GM18526 (cell line): Measurements from ENCODE around the gene AIPL1.

Experiments
- POLR2A ChIP-seq: IDR thresholded peaks from 3 replicates; pipeline ENCODE4 v1.6.1; 2011; ENCODE audit not compliant: insufficient read length; ENCODE audit errors: extremely low read depth

AIPL1 gene

DNA sequence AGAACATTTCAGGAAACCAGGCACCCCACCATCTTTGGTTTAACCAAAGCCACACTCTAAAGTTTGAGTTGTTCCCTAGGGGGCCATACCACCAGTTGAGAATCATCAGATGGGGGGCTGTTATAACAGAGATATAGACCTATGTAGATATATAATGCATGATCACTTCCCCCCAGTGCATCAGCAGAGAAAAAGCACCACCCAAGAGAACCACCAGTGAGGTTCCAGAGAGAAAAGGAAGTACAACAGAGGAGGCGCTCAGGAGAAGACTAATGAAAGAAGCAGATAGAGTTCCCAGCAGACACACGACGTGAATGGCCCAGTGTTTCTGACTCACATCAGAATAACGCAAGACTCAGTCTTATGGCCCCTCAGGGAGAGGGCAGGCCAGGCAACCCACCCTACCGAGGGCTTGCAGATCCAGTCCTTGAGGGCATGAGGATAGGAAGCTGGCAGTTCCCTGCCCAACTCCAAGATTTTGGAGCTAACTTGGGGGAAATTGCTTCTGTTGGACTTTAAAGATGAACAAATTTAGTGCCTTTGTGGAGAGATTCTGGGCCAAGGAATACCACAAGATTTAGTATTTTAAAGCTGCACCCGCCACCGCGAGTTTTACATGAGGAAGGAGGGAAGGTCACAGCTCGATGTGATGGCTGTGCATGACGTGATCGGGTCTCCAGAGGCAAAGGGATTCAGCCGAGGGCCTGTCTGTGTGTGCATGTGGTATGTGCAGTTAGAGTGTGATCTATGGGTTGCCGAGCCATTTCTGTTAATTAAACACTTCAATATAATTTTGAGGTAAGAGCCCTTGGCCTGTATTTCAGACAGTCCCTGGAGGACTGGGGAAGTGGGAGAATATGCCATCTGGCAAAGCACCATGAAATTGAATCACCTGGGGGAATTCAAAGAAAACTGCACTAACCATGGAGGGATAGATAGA is 53.1 kb downstream of the AIPL1 start:
- no peak for TF ChIP-seq POLR2A

DNA sequence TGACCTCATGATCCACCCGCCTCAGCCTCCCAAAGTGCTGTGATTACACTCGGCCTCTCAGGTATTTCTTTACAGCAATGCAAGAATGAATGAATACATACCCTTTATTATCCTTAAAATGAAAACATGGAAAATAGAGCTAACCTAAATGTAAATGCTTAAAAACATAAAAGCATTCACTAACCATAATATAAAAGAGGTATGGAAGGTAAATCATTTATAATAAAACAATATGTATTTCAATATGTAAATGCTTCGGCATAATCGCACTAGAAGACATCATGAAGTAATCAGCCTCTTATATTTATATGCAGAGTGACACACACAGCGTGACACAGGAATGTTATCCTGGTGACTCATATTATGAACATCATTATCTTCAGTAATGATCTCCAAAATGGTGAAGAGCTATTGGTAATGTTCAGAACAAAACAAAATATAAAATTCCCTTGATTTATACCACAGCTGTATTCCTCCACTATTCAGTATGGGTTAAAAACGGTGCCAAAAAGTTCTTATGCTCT is 53.9 kb downstream of the AIPL1 start:
- TF ChIP-seq POLR2A = no peak

DNA sequence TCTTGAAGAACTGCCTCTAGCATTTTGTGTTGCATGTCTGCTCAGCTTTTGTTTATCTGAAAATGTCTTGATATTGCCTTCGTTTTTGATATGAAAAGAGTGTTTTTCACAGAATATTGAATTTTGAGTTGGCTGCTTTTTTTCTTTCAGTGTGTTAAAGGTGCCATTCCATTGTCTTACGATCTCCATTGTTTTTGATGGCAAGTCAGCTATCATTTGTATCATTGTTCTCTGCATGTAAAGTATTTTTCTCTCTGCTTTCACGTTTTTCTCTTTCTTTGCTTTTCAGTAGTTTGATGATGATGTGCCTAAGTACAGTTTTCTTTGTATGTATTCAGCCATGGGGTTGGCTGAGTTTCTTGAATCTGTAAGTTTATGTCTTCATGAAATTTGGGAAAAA is 57.0 kb downstream of the AIPL1 start:
- TF ChIP-seq POLR2A = no peak

DNA sequence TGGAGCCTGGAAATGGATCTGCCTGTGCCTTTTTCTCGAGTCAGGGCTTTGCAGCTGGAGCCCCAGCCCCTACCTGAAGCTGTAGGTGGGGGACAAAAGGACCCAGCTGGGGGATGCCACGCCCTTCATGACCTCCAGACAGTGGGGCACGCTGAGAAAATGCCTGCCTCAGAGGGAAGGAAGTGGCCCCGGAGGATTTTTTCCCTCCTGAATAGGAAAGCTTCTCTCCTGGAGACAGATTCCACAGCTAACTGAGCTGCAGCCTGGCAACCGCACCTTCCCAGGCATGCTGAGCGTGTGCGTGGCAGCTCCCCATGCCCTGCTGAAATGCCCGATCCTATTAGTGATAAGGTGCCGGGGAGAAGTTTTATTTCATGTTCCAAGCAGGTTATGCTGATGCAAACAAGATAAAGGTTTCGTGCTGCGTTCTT is 58.0 kb downstream of the AIPL1 start:
- no peak for TF ChIP-seq POLR2A

DNA sequence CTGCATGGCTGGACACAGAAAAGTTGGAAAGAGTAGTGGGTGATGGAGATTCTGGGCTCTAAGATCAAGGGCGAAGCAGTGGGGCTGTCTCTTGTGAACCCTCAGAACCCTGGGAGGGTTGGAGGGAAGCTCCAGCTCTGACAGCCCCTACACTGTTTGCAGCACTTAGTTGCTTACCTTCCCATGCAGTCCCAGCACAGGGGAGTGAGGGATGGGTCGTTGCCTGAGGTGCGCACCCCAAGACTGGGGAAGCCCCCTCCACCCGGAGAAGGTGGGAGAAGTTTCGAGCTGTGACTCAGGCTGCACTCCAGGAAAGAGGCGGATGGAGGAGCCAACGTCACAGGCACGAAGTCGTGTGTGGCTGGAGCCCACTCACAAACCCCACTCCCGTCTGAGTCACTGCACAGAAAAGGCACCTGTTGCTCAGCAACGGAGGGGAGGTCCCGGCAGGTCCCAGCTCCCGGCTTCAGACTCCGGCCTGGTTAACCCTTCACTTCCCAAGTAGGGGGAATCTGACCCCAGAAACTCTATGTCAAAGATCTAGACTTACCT is 60.1 kb downstream of the AIPL1 start:
- TF ChIP-seq POLR2A = no peak

DNA sequence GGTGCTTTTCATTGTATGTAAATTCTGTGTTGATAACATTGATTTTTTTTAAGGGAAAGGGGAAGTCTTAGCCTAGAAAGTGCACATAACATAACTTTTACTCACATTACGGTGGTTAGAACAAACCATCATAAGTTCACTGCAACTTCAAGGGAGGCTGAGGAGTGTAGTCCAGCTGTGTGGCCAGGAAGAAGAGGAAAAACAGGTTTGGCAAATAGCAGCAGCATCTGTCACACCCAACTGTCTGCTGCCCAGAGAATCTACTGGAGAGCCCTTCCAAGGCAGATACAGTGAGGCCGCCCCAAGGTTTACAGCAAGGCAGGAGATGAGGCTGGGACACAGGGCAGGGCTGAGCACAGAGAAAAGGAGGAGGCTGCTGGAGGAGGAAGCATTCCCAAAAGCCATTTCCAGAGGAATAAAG is 60.6 kb downstream of the AIPL1 start:
- no peak for TF ChIP-seq POLR2A
